Activated T-cell treated with anti-CD3 and anti-CD28 coated beads for 1 hour (primary cell): ENCODE measurements around the gene CACNA1C.
"Not testable (repeated sequence)": the region's sequence is repeated elsewhere in the genome, so short reads cannot be mapped to it uniquely, and the experiment has no call there.

Source experiments
- DNase-seq: peaks from one replicate; pipeline ENCODE4 v3.0.0-alpha.2; 2020; ENCODE audit warnings: low read depth

CACNA1C gene

GRCh38 chr12:2691345-2692071 is 638.7 kb downstream of the CACNA1C start:
- DNase-seq: no peak

GRCh38 chr12:2692080-2692479 is 639.3 kb downstream of the CACNA1C start:
- no peak for DNase-seq

- no peak for DNase-seq
Observed at GRCh38 chr12:2693244-2693860, 640.6 kb downstream of the CACNA1C start.

- DNase-seq: no peak
Observed at GRCh38 chr12:2693980-2694610, 641.3 kb downstream of the CACNA1C start.

GRCh38 chr12:2696136-2696535 is 643.3 kb downstream of the CACNA1C start:
- no peak for DNase-seq

GRCh38 chr12:2697057-2697800 is 644.4 kb downstream of the CACNA1C start:
- DNase-seq: no peak

- DNase-seq: no peak
Observed at GRCh38 chr12:2698566-2698965, 645.8 kb downstream of the CACNA1C start.

GRCh38 chr12:2710701-2711100 is 657.9 kb downstream of the CACNA1C start:
- DNase-seq: no peak

GRCh38 chr12:2719392-2719791 is 666.6 kb downstream of the CACNA1C start:
- no peak for DNase-seq

- no peak for DNase-seq
Observed at GRCh38 chr12:2722806-2723205, 670.0 kb downstream of the CACNA1C start.

- DNase-seq: no peak
Observed at GRCh38 chr12:2732290-2732689, 679.5 kb downstream of the CACNA1C start.

- no peak for DNase-seq
Observed at GRCh38 chr12:2733493-2734355, 680.9 kb downstream of the CACNA1C start.

- DNase-seq: no peak
Observed at GRCh38 chr12:2735432-2735831, 682.6 kb downstream of the CACNA1C start.

- DNase-seq: no peak
Observed at GRCh38 chr12:2737656-2738241, 685.0 kb downstream of the CACNA1C start.

- no peak for DNase-seq
Observed at GRCh38 chr12:2739069-2739468, 686.3 kb downstream of the CACNA1C start.

GRCh38 chr12:2739832-2740641 is 687.2 kb downstream of the CACNA1C start:
- no peak for DNase-seq

GRCh38 chr12:2742037-2742436 is 689.2 kb downstream of the CACNA1C start:
- DNase-seq: not testable (repeated sequence)

- no peak for DNase-seq
Observed at GRCh38 chr12:2743478-2743877, 690.7 kb downstream of the CACNA1C start.

- no peak for DNase-seq
Observed at GRCh38 chr12:2745655-2746054, 692.9 kb downstream of the CACNA1C start.
